ENCODE results near the gene LYRM2.

Gene LYRM2

DNA sequence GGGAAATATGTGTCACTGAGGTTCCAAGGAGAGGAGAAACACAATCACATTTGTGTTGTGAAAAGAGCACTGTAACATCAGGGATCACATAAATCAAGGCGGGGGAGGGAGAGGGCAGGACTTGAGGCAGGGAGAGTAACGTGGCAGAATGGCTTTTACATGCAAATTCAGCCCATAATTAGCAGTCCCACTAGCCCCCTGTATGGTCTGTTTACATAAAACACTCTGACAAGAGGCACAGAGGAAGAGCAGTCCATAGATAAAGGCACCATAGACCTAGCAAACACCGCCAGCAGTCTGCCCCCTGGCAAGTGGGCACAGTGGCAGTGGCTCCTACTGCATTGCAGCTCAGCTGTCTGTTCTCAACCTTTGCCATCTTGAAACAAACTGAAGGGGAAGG is 82.7 kb downstream of the LYRM2 start:
- DNase-seq (ENCODE audit: low read depth in 2 of 2) = no peak

DNA sequence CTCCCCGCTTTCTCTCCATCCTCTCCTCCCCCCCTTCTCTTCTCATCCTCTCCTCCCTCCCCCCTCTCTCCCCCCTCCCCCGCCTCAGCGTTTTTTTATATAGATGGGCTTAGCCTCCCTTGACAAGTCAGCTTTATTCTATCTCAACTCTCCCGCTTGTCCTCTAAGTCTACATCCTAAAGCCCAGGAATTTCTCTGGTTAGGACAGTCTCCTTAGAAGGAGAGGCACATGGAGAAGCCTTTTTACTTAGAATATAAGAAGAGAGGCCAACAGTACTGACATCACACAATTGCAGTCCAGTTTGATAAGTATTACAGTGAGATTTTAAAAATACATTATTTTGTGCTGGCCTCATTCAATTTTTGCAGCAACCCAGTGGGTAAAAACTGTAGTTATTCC is 83.5 kb downstream of the LYRM2 start:
- no peak for DNase-seq (ENCODE audit: low read depth in 2 of 2)

DNA sequence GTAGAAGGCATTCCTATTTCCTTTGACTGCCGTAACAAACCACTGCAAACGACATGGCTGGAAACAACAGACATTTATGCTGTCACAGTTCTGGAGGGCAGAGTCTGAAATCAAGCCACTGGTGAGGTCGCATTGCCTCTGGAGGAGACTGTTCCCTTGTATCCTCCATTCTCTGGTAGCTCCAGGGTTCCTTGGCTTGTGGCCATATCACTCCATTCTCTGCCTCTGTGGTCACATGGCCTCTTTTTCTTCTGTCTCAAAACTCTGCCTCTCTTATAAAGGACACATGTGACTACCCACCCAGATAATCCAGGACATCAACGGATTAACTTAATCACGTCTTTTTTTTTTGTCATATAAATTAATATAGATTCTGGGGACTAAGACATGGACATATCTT is 84.4 kb downstream of the LYRM2 start:
- DNase-seq (ENCODE audit: low read depth in 2 of 2) = no peak

DNA sequence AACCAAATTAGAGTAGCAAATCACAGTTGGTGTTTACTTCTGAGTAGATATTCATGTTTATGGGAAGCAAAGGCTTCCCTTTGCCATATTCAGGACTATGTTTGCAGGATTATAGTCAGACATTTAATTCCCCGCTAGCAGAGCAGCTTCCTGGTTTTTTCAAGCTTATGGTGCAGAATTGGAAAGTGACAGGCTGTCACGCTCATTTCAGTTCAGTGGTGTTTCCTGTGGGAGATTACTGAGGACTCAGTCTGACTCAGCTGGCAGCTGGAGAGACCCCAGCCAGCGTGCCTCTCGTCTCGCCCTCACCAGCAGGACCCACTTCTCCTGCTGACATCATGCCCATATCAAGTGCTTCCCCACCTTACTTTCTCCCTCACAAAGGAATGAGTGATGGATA is 85.1 kb downstream of the LYRM2 start:
- no peak for DNase-seq (ENCODE audit: low read depth in 2 of 2)

DNA sequence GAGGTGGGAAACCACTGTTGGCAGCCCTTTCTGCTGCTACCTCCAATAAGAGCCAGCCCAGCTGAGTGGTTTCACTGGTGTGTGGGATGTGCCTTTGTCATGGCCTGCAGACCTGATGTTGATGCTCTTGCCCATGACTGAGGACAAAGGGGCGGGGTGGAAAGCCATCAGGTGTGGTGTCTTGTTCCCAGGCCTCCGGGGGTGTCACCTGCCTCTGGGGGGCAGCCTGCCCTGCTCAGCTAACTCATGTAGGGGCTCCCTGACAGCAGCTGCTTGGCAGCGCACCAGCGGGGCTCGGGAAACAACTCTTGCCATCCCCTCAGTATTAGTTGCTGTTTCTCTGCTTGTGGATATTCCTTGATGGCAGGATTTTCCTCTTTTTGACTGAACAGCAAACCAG is 91.3 kb downstream of the LYRM2 start:
- DNase-seq (ENCODE audit: low read depth in 2 of 2) = no peak

DNA sequence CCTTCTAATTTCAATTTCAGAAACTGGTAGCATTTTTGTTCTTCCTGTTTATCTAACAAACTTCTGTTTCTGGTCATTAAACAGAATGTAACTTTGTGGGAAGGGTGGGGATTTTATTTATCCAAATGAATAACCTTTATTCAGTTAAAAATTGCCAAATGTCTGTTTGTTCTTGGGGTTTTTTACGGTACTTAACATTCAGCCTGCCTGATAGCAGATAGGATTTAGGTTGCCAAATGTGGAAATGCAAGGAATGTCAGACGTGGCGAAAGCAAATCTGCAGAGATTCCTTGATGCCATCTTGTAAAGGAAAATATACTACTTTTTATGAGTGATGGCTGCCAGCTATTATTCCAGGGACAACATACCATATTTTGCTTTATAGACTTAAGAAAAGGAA is 95.7 kb downstream of the LYRM2 start:
- DNase-seq (ENCODE audit: low read depth in 2 of 2) = no peak

DNA sequence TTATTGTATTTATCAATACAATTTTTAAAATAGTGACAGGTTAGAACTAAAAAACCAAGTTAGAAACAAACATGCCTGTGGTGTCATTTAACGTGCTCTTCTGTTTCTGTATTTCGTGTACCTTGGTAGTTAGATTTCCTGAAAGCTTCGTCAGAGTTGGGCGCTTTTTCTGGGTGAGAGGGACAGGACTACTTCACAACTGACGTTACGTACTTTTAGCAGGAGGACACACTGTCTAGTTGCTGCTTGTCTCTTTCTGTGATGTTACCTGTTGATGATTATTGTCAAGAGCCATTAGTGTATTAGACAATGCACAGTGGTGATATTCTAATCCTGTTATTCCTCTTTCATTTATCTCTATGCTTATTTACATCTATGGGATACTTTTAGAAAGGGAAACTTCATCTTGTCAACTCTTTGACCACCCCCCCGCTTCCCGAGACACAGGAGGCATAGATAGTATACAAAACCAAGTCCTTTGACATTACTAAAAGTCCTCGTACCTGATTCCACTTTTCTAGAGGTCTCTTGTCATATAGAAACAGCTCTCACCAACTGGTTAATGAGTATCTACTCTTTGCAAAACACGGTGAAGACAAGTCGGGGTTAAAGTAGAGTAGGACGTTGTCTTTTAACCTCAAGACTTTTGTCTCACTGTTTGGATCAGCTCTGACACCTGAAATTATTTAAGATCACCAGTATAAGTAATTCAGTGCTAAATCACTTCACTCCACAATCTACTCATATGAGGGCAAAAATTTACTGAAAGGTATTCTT is 96.3 kb downstream of the LYRM2 start:
- no peak for DNase-seq (ENCODE audit: low read depth in 2 of 2)

DNA sequence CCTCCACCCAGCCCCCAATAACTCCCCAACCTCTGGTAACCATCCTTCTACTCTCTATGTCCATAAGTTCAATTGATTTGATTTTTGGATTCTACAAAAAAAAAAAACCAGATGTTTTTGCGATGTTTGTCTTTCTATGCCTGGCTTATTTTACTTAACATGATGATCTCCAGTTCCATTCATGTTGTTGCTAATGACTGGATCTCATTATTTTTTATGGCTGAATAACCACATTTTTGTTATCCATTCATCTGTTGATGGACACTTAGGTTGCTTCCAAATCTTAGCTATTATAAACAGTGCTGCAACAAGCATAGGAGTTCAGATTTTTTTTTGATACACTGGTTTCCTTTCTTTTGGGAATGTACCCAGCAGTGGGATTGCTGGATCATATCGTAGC is 98.8 kb downstream of the LYRM2 start:
- no peak for DNase-seq (ENCODE audit: low read depth in 2 of 2)

DNA sequence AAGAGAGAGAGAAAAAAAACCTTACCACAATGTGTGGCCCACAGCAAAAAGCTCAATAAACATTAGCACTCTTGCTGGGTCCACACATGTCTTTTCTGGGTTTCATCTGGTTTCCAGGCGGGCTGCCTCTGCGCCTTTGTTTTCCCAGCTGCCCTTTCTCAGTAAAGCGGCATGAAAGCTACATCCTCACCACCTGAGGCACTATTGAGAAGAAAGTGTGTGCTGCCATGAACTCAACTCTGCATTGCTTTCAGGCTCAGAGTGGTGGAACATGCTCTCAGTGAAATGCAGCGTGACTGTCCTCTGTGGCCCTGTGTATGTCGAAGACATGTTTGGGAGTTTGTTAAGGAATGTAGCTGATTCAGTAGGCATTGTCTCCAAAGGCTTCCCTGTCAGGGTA is 102.3 kb downstream of the LYRM2 start:
- no peak for DNase-seq (ENCODE audit: low read depth in 2 of 2)

DNA sequence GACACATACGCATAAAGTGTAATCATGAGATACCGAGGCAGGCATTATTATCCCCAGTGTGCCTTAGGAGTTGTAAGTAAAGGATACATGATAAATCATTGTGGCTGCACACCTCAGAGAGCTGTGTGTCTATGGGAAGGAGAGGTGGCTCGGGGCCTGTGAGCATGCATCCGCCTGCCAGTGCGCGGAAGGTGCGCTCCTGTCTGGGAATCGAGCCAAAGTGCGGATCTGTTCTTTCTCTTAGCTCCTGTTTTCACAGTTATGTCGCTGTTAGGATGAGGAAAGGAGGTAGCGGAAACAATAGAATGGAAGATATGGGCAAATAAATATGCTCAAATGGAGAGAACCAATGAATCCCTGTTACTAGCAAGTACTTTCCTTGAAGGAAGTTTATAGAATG is 107.6 kb downstream of the LYRM2 start:
- no peak for DNase-seq (ENCODE audit: low read depth in 2 of 2)

DNA sequence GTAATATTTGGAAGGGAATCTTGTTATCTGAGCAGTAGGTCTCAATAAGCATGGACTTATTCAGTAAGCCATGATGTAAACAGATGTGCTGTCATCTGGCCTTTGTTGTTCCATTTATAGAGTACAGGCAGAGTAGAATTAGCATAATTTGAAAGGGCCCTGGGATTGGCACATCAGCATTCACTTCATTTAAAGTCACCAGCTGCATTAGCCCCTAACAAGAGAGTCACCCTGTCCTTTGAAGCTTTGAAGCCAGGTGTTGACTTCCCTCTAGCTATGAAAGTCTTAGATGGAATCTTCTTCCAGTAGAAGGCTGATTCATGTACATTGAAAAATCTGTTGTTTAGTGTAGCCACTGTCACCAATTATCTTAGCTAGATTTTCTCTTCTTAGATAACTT is 109.7 kb downstream of the LYRM2 start:
- no peak for DNase-seq (ENCODE audit: low read depth in 2 of 2)

DNA sequence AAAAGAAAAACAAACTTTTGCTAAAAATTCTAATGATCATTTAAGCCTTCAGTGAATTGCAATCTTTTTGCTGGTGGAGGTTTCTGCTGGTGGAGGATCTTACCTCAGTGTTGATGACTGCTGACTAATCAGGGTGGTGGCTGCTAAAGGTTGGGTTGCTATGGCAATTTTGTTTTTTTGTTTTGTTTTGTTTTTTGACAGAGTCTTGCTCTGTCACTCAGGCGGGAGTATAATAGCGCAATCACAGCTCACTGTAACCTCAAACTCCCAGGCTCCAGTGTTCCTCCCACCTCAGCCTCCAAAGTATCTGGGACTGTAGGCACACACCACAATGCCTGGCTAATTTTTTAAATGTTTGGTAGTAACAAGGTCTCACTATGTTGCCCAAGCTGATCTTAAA is 110.9 kb downstream of the LYRM2 start:
- DNase-seq (ENCODE audit: low read depth in 2 of 2) = no peak

DNA sequence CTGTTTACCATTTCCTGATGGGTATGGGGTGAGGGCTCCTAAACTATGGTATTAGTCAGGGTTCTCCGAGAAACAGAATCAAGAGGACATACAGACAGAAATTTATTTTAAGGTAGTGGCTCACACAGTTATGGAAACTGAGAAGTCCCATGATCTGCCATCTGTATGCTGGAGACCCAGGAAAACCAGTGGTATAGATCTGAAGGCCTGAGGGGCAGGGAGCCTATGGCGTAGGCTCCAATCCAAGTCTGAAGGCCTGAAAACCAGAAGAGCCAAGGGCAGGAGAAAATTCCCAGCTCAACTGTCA is 112.0 kb downstream of the LYRM2 start:
- DNase-seq (ENCODE audit: low read depth in 2 of 2) = no peak

DNA sequence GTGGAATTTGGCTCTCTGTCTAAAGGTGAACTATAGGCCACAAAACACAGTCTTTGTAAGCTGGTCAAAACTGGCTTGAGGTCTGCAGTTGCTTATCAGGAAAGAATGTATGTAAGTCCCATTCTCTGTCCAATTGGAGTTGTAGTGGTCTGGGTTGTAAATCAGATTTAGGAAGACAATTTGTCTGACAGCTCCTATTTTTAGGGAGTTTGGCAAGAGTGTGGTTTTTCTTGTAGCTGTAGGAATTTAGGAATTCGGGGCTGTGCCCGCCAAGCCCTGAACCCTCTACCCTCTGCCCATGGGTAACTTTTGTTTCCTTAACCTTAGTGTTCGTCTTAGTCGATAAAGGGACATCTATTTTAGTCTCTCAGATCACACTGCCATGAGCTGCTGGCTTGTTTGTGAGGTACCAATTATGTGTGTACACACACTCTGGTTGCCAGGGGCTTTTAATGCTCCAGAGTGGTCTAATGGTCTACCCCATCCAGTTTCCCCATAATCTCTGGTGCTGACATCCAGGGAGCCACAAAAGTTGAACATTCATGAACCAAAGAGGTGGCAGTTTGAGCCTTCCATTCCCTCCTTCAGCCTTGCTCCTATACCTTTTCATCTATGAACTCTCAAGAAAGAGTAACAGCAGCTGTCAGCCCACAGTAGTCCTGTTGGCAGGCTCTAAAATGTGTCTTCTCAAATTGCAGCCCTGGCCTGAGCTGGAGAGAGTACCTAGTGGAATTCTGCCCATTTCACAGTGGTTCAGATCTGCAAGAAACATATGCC is 112.6 kb downstream of the LYRM2 start:
- no peak for DNase-seq (ENCODE audit: low read depth in 2 of 2)

DNA sequence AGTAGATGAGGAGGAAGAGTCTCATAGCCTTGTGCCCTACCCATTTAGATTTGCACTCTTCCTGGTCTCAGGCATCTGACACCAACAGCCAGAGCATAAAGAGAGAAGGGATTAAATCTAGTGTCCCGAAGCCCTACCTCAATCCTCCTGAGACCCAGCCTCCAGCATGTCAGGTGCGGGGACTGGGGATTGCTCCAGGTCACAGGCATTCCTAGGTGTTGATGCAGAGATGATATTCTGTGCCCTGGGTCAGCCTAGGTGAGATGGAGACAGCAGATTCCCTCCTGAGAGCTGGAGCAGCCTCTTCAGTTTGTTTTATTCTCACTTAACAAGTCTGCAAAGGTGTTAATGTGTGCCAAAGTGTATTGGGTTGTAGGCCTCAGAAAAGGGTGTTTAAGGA is 115.8 kb downstream of the LYRM2 start:
- no peak for DNase-seq (ENCODE audit: low read depth in 2 of 2)

DNA sequence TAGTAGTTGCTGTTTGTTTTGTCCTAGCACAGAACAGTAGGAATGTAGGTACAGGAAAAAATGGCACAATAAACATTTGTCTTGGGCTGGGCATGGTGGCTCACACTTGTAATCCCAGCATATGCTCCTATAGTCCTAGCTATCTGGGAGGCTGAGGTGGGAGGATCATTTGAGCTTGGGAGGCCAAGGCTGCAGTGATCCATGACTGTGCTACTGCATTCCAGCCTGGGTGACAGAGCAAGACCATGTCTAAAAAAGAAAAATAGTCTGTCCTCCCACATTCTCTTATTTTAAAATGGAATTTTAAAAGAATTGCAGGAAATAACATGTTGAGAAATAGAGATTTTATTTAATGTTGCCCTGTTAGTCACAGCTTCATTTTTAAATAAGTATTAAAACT is 117.8 kb downstream of the LYRM2 start:
- DNase-seq (ENCODE audit: low read depth in 2 of 2) = no peak

DNA sequence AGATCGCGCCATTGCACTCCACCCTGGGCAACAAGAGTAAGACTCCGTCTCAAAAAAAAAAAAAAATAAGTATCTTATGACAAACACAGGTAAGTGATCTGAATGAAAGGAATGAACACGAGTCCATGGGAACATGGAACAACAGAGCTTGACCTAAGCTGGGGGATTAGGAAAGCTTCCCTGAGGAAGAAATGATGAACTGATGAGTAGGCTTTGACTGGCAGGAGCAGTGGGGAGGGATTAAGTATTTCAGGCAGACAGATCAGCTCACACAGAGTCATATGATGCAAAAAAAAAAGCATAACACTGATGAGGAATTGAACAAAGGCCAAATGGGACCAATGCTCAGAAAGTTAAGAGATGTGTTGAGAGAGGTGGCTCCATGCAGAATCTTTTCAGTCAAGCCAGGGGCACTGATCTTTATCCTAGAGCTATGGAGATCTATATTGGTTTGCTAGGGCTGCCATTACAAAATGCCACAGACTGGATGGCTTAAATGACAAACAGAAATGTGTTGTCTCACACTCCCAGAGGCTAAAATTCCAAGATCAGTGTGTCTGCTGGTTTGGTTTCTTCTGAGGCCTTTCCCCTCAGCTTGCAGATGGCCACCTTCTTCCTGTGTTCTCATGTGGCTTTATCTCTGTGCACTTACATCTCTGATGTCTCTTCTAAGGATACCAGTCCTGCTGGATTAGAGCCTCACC is 120.0 kb downstream of the LYRM2 start:
- no peak for DNase-seq (ENCODE audit: low read depth in 2 of 2)

Measured in activated CD8-positive, alpha-beta memory T cell treated with anti-CD3 and anti-CD28 coated beads for 4 hours (primary cell).